GM23338 (cell line): Measurements from ENCODE around the gene HNMT. TPM values are rescaled to one million over a fixed set of nuclear protein-coding genes. Genes with fewer than 3 reads are reported as not detected.

Experiments
- ATAC-seq: fragments of 200-7000 bp; cut with Tn5 transposase; 3 replicates; pipeline ENCODE4 v1.9.1; 2020
- DNase-seq: peaks from one replicate; pipeline ENCODE4 v3.0.0-alpha.2; 2015; ENCODE audit warnings: low spot score
- H2AFZ ChIP-seq: fragments of 200-600 bp; sonication (generic); 2 replicates; pipeline ENCODE4 v1.8.0; 2016; ENCODE audit warnings: antibody characterized with exemption, mild to moderate bottlenecking, moderate library complexity
- H3F3A ChIP-seq: fragments of 200-600 bp; sonication (generic); replicated peaks from 2 replicates; pipeline ENCODE4 v1.8.0; 2017; ENCODE audit warnings: antibody characterized with exemption, mixed run types, low read depth
- H3K27ac ChIP-seq: fragments of 200-600 bp; sonication (generic); 2 replicates; pipeline ENCODE4 v1.6.1; 2016; ENCODE audit warnings: low read depth
- H3K27me3 ChIP-seq: fragments of 200-600 bp; sonication (generic); 2 replicates; pipeline ENCODE4 v1.8.0; 2016; ENCODE audit warnings: mild to moderate bottlenecking, mixed run types, moderate library complexity; ENCODE audit not compliant: insufficient read depth
- H3K36me3 ChIP-seq: fragments of 200-600 bp; sonication (generic); 2 replicates; pipeline ENCODE4 v1.8.0; 2016; ENCODE audit warnings: mild to moderate bottlenecking; ENCODE audit not compliant: insufficient read depth
- H3K4me1 ChIP-seq: fragments of 200-600 bp; sonication (generic); 2 replicates; pipeline ENCODE4 v1.8.0; 2016; ENCODE audit warnings: mild to moderate bottlenecking, moderate library complexity; ENCODE audit not compliant: insufficient read depth
- H3K4me2 ChIP-seq: fragments of 200-600 bp; sonication (generic); 2 replicates; pipeline ENCODE4 v1.7.1; 2017; ENCODE audit warnings: mixed run types
- H3K4me3 ChIP-seq: fragments of 200-600 bp; sonication (generic); 2 replicates; pipeline ENCODE4 v1.6.1; 2016; ENCODE audit warnings: mixed run types
- H3K79me2 ChIP-seq: fragments of 200-600 bp; sonication (generic); replicated peaks from 2 replicates; pipeline ENCODE4 v1.8.0; 2017; ENCODE audit warnings: mild to moderate bottlenecking; ENCODE audit not compliant: insufficient read depth
- H3K9me2 ChIP-seq: fragments of 200-600 bp; sonication (generic); 2 replicates; pipeline ENCODE4 v1.8.0; 2017; ENCODE audit not compliant: insufficient read depth
- H4K20me1 ChIP-seq: fragments of 200-600 bp; sonication (generic); replicated peaks from 2 replicates; pipeline ENCODE4 v1.8.0; 2017; ENCODE audit warnings: mild to moderate bottlenecking; ENCODE audit not compliant: insufficient read depth
- H3K27ac Mint-ChIP-seq: 2 replicates; pipeline ENCODE4 v1.8.0; 2020; ENCODE audit warnings: inconsistent platforms, mild to moderate bottlenecking, moderate library complexity, mixed read lengths
- H3K27me3 Mint-ChIP-seq: 3 replicates; pipeline ENCODE4 v1.8.0; 2022; ENCODE audit warnings: low read depth, mild to moderate bottlenecking, moderate library complexity, mixed read lengths, inconsistent platforms; ENCODE audit not compliant: insufficient read depth, poor library complexity
- H3K36me3 Mint-ChIP-seq: 3 replicates; pipeline ENCODE4 v1.8.0; 2021; ENCODE audit warnings: low read depth, mild to moderate bottlenecking, inconsistent platforms, moderate library complexity, mixed read lengths
- H3K4me1 Mint-ChIP-seq: 3 replicates; pipeline ENCODE4 v1.8.0; 2020; ENCODE audit warnings: mild to moderate bottlenecking, inconsistent platforms, mixed read lengths
- H3K4me3 Mint-ChIP-seq: 3 replicates; pipeline ENCODE4 v1.8.0; 2021; ENCODE audit warnings: moderate library complexity, mild to moderate bottlenecking, inconsistent platforms, mixed read lengths
- H3K9me3 Mint-ChIP-seq: 3 replicates; pipeline ENCODE4 v1.8.0; 2020; ENCODE audit warnings: moderate library complexity, mild to moderate bottlenecking, inconsistent platforms, mixed read lengths
- CREB1 ChIP-seq: fragments of 250-450 bp; sonication (Bioruptor Pico); IDR thresholded peaks from 2 replicates; pipeline ENCODE4 v1.5.0; 2020; ENCODE audit warnings: low read depth, mild to moderate bottlenecking, moderate library complexity
- JUNB ChIP-seq: IDR thresholded peaks from one replicate; pipeline ENCODE4 v1.6.1; 2016; ENCODE audit warnings: antibody characterized with exemption; ENCODE audit not compliant: unreplicated experiment
- NANOG ChIP-seq: IDR thresholded peaks from 2 replicates; pipeline ENCODE4 v1.6.1; 2016; ENCODE audit warnings: antibody characterized with exemption, borderline replicate concordance
- POLR2AphosphoS5 ChIP-seq: IDR thresholded peaks from 2 replicates; pipeline ENCODE4 v1.6.1; 2016; ENCODE audit warnings: antibody characterized with exemption, low read depth
- STAT1 ChIP-seq: IDR thresholded peaks from one replicate; pipeline ENCODE4 v1.6.1; 2016; ENCODE audit warnings: antibody characterized with exemption; ENCODE audit not compliant: unreplicated experiment
- ZNF114 ChIP-seq: fragments of 250-450 bp; sonication (Bioruptor Pico); IDR thresholded peaks from 2 replicates; pipeline ENCODE4 v1.5.0; 2020; ENCODE audit warnings: mild to moderate bottlenecking, moderate library complexity
- ZNF462 ChIP-seq: fragments of 250-450 bp; sonication (Bioruptor Pico); IDR thresholded peaks from 2 replicates; pipeline ENCODE4 v1.5.0; 2020; ENCODE audit warnings: mild to moderate bottlenecking, moderate library complexity
- polyA plus RNA-seq: library from polyadenylated mRNA; unstranded; fragments of >200 nt; fragmentation: Nextera tagmentation; extraction: Ambion mirVana; gene quantifications from 2 replicates; pipeline ENCODE4 v1.2.1, GENCODE V29; 2016
- total RNA-seq: library from RNA; depleted of rRNA; stranded (reverse); fragments of >200 nt; shearing (Covaris generic); gene quantifications from 2 replicates; pipeline ENCODE4 v1.2.3, GENCODE V29; 2014

Gene HNMT
- total and polyA plus RNA-seq, 2 experiments from 2014 or later: 3.3 to 3.4 TPM

GRCh38 chr2:137950238-137950637 is 14.0 kb upstream of the HNMT start (continued):
- TF ChIP-seq ZNF462: no peak
- TF ChIP-seq ZNF114 (CRISPR knock-in tag): no peak
- no peak for TF ChIP-seq NANOG
- TF ChIP-seq JUNB: no peak
- no peak for TF ChIP-seq STAT1

GRCh38 chr2:137951586-137951985 is 12.7 kb upstream of the HNMT start:
- no peaks in the 10 kb centered on the region for H3K9me3 Mint-ChIP-seq
- no peak overlapping the region for H3K4me3 ChIP-seq
- H3K36me3 ChIP-seq: no peaks in the 10 kb centered on the region
- peaks cover 4% of the 10 kb centered on the region; the same call in 2 of the 3 replicates for H3K4me1 Mint-ChIP-seq
- TF ChIP-seq CREB1: no peak
- no peak for TF ChIP-seq ZNF114 (CRISPR knock-in tag)
- no peak for TF ChIP-seq ZNF462
- TF ChIP-seq POLR2AphosphoS5: no peak
- H3K4me2 ChIP-seq: no peak overlapping the region
- H3K36me3 Mint-ChIP-seq: no peaks in the 10 kb centered on the region
- H3F3A ChIP-seq: no peaks in the 10 kb centered on the region
- no peaks in the 10 kb centered on the region; the same call in 1 of the 2 replicates for H3K4me1 ChIP-seq
- no peak overlapping the region for H2AFZ ChIP-seq
- no peaks in the 10 kb centered on the region for H4K20me1 ChIP-seq
- H3K9me2 ChIP-seq: no peaks in the 10 kb centered on the region
- no peaks in the 10 kb centered on the region for H3K79me2 ChIP-seq
- no peak for ATAC-seq
- no peak overlapping the region for H3K27ac ChIP-seq
- peaks cover 9% of the 10 kb centered on the region for H3K27me3 ChIP-seq
- peaks cover 1% of the 10 kb centered on the region for H3K27me3 Mint-ChIP-seq
- no peak for DNase-seq
- H3K4me3 Mint-ChIP-seq: no peak overlapping the region
- no peak overlapping the region for H3K27ac Mint-ChIP-seq
